Liver (tissue), 3 donors: ENCODE results near the gene IGSF8.

Experiments
- CTCF ChIP-seq: fragments of 150-350 bp; IDR thresholded peaks from 2 replicates; pipeline ENCODE4 v1.5.1; 2017; ENCODE audit warnings: improper control_type of control experiment, low read depth, low read length; ENCODE audit not compliant: missing input control
- JUND ChIP-seq, 2 donors: IDR thresholded peaks; 2 replicates each; pipeline ENCODE4 v1.6.1; 2016; ENCODE audit warnings: antibody characterized with exemption in 2 of 2
- MAX ChIP-seq: IDR thresholded peaks from 2 replicates; pipeline ENCODE4 v1.6.1; 2016; ENCODE audit warnings: antibody characterized with exemption
- RXRA ChIP-seq, 2 donors: IDR thresholded peaks; 2 replicates each; pipeline ENCODE4 v1.6.1; 2017 to 2018; ENCODE audit warnings: antibody characterized with exemption in 2 of 2, mild to moderate bottlenecking in 1 of 2
- SP1 ChIP-seq: IDR thresholded peaks from 2 replicates; pipeline ENCODE4 v1.6.1; 2018; ENCODE audit warnings: antibody characterized with exemption, mild to moderate bottlenecking
- YY1 ChIP-seq: IDR thresholded peaks from 2 replicates; pipeline ENCODE4 v1.6.1; 2016; ENCODE audit warnings: antibody characterized with exemption, mild to moderate bottlenecking
- ZBTB33 ChIP-seq: IDR thresholded peaks from 2 replicates; pipeline ENCODE4 v1.6.1; 2016; ENCODE audit warnings: antibody characterized with exemption
- donor health status: healthy.
- donor health status: healthy.

GRCh38 chr1:160085686-160086455 lies 12.5 kb downstream of the IGSF8 start:
- TF ChIP-seq MAX = no peak
- TF ChIP-seq ZBTB33 = no peak
- peak; percentile 82 for TF ChIP-seq CTCF
- TF ChIP-seq JUND (IDR thresholded peaks at IDR 0.05) = no peak
- TF ChIP-seq RXRA (IDR thresholded peaks at IDR 0.05) = no peak
- no peak for TF ChIP-seq SP1
- TF ChIP-seq YY1 = no peak
